Caco-2 (cell line): ENCODE results near the gene OR5B12. TPM values are rescaled to one million over a fixed set of nuclear protein-coding genes. Genes with fewer than 3 reads are reported as not detected.

ENCODE experiments used
- Bru-seq: library from RNA; stranded (reverse); fragments of 400-500 nt; gene quantifications from one replicate; lab custom pipeline; 2021; lab: Mats Ljungman, UMichigan
- BruChase-seq, 2 experiments: library from RNA; stranded (reverse); fragments of 400-500 nt; gene quantifications; one replicate each; lab custom pipeline; 2021; lab: Mats Ljungman, UMichigan
- BruUV-seq: library from RNA; stranded (reverse); fragments of 400-500 nt; replicated peaks from 2 replicates; lab custom pipeline; 2021; lab: Mats Ljungman, UMichigan
- CTCF ChIA-PET: fragments of 300-600 bp; sonication (Branson Sonifier 250); formaldehyde crosslinking; loops from one replicate; lab custom pipeline; 2022; ENCODE audit warnings: antibody characterized with exemption; lab: Charles Lee
- POLR2A ChIA-PET: fragments of 300-600 bp; sonication (Branson Sonifier 250); formaldehyde crosslinking; loops from one replicate; lab custom pipeline; 2022; ENCODE audit warnings: antibody characterized with exemption; lab: Charles Lee
- DNase-seq, 2 experiments: peaks; one replicate each; pipeline versions ENCODE4 v3.0.0 to v3.0.0-alpha.2; 2020 to 2022
- H3K27me3 ChIP-seq: replicated peaks from 2 replicates; pipeline ENCODE4 v1.6.0; 2011; ENCODE audit warnings: low read length; ENCODE audit not compliant: control insufficient read depth, insufficient read depth
- H3K36me3 ChIP-seq: 2 replicates; pipeline ENCODE4 v1.5.1; 2011; ENCODE audit warnings: low read length; ENCODE audit not compliant: control insufficient read depth, insufficient read depth
- H3K4me1 ChIP-seq: fragments of 250-450 bp; sonication (Bioruptor Pico); 2 replicates; pipeline ENCODE4 v1.5.1; 2020; ENCODE audit warnings: mild to moderate bottlenecking
- H3K4me3 ChIP-seq: 2 replicates; pipeline ENCODE4 v1.5.1; 2011; ENCODE audit warnings: low read depth, mild to moderate bottlenecking, control low read depth, low read length
- H3K9me3 ChIP-seq: fragments of 250-450 bp; sonication (Bioruptor Pico); 2 replicates; pipeline ENCODE4 v1.5.1; 2020; ENCODE audit warnings: mild to moderate bottlenecking, moderate library complexity
- H3K27ac Mint-ChIP-seq: one replicate; pipeline ENCODE4 v1.8.0; 2022; ENCODE audit warnings: mixed read lengths; ENCODE audit not compliant: unreplicated experiment
- H3K27me3 Mint-ChIP-seq: one replicate; pipeline ENCODE4 v1.8.0; 2022; ENCODE audit warnings: mixed read lengths; ENCODE audit not compliant: insufficient read depth, unreplicated experiment
- H3K36me3 Mint-ChIP-seq: one replicate; pipeline ENCODE4 v1.8.0; 2022; ENCODE audit warnings: mild to moderate bottlenecking, mixed read lengths; ENCODE audit not compliant: insufficient read depth, unreplicated experiment
- H3K4me1 Mint-ChIP-seq: one replicate; pipeline ENCODE4 v1.8.0; 2022; ENCODE audit warnings: low read depth, mixed read lengths; ENCODE audit not compliant: unreplicated experiment
- H3K4me3 Mint-ChIP-seq: one replicate; pipeline ENCODE4 v1.8.0; 2022; ENCODE audit warnings: mild to moderate bottlenecking, moderate library complexity, mixed read lengths; ENCODE audit not compliant: unreplicated experiment
- H3K9me3 Mint-ChIP-seq: one replicate; pipeline ENCODE4 v1.8.0; 2022; ENCODE audit warnings: mixed read lengths; ENCODE audit not compliant: unreplicated experiment
- CTCF ChIP-seq, 2 experiments: fragments of 200-600 bp in 1 of 2; IDR thresholded peaks; 1 replicate in 1 of 2; 2 replicates in 1 of 2; pipeline versions ENCODE4 v1.5.1 to v1.8.0; 2011 to 2022; ENCODE audit warnings: antibody characterized with exemption in 1 of 2, control low read depth in 1 of 2, inconsistent platforms in 1 of 2, low read depth in 1 of 2, low read length in 1 of 2, mild to moderate bottlenecking in 1 of 2, moderate library complexity in 1 of 2; ENCODE audit not compliant: insufficient read depth in 1 of 2, severe bottlenecking in 1 of 2, unreplicated experiment in 1 of 2
- intact Hi-C: fragments of 100-400 bp; cut with micrococcal nuclease; formaldehyde crosslinking; loops from one replicate; pipeline ENCODE4 v1.10.0; 2022; ENCODE audit not compliant: unreplicated experiment
- long read RNA-seq: library from polyadenylated mRNA; stranded (forward); transcript quantifications from one replicate; pipeline ENCODE4 v2.0.0, GENCODE V29; 2022
- total RNA-seq: library from RNA; stranded (reverse); gene quantifications from 2 replicates; pipeline ENCODE4 v1.2.3, GENCODE V29; 2022

The OR5B12 gene
- total RNA-seq (not detected in 2 replicates), Bru-seq, nascent RNA (not detected), BruChase-seq, experiment 1, labeled RNA remaining after a 2-hour chase (percentile 14 among the genes with signal in this experiment), BruChase-seq, experiment 2, labeled RNA remaining after a 6-hour chase (not detected)
- long read RNA-seq, result 0 reads

DNA sequence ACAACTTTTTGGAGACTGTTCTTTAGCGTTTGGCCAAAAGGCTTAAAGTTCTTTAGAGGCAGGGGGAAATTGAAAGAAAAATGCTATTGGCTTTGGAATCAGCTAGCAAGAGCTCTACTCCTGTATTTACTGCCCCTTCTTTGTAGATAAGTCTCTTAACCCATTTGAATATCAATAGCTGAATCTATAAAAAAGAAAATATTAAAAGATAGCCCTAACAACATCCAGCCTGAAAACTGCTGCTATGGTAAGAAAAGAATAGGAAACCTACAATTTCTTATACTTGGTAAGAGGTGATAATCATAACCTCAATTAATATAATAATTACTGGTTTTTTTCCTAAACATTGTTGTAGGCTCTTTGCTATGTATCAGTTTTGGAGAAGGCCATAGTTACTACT, at the start of gene OR5B12:
Gene OR5B12, minus strand, starts transcription at position 101 of the 400 bp plus-strand sequence. CDS start 2,085 bp downstream, outside the sequence.
- H3K36me3 Mint-ChIP-seq, result no peaks in the 10 kb centered on the region
- ChIA-PET CTCF (no interaction called here), POLR2A (no interaction called here)
- intact Hi-C loops, result no loop called here
- no peak within 1 kb of the TSS for H3K27ac Mint-ChIP-seq
- no TSS peak for BruUV-seq
- no peaks in the 10 kb centered on the region for H3K4me1 ChIP-seq
- no peak within 1 kb of the TSS for H3K4me3 ChIP-seq
- peaks cover 2% of the 10 kb centered on the region for H3K27me3 Mint-ChIP-seq
- peaks cover 10% of the 10 kb centered on the region for H3K9me3 Mint-ChIP-seq
- TF ChIP-seq CTCF (IDR thresholded peaks at IDR 0.05; ENCODE audit: insufficient read depth in 1 of 2, low read depth in 1 of 2, low read length in 1 of 2, severe bottlenecking in 1 of 2, unreplicated experiment in 1 of 2), result no peak
- no peaks in the 10 kb centered on the region for H3K9me3 ChIP-seq
- DNase-seq, result no peak
- no peaks in the 10 kb centered on the region; the same call in 1 of the 2 replicates for H3K27me3 ChIP-seq
- H3K4me1 Mint-ChIP-seq, result no peaks in the 10 kb centered on the region
- no peak within 1 kb of the TSS for H3K4me3 Mint-ChIP-seq
- no peaks in the 10 kb centered on the region for H3K36me3 ChIP-seq

- H3K9me3 ChIP-seq, result no peaks in the 10 kb centered on the region
- no peak for DNase-seq
- no peaks in the 10 kb centered on the region for H3K4me1 ChIP-seq
- POLR2A ChIA-PET, result no interaction called here
- no peak overlapping the region for H3K4me3 Mint-ChIP-seq
- no peak for TF ChIP-seq CTCF (IDR thresholded peaks at IDR 0.05; ENCODE audit: insufficient read depth in 1 of 2, low read depth in 1 of 2, low read length in 1 of 2, severe bottlenecking in 1 of 2, unreplicated experiment in 1 of 2)
- no peak overlapping the region for H3K4me3 ChIP-seq
- no peaks in the 10 kb centered on the region for H3K9me3 Mint-ChIP-seq
- intact Hi-C loops, result no loop called here
- BruUV-seq, result no TSS peak
- CTCF ChIA-PET, result no interaction called here
- no peaks in the 10 kb centered on the region for H3K4me1 Mint-ChIP-seq
- no peaks in the 10 kb centered on the region for H3K36me3 Mint-ChIP-seq
- H3K27me3 Mint-ChIP-seq, result peaks cover 5% of the 10 kb centered on the region
- no peaks in the 10 kb centered on the region for H3K27me3 ChIP-seq
- no peaks in the 10 kb centered on the region for H3K36me3 ChIP-seq
- no peak overlapping the region for H3K27ac Mint-ChIP-seq
These were observed 48.8 kb upstream of the OR5B12 start for GRCh38 chr11:58490827-58491226.

DNA sequence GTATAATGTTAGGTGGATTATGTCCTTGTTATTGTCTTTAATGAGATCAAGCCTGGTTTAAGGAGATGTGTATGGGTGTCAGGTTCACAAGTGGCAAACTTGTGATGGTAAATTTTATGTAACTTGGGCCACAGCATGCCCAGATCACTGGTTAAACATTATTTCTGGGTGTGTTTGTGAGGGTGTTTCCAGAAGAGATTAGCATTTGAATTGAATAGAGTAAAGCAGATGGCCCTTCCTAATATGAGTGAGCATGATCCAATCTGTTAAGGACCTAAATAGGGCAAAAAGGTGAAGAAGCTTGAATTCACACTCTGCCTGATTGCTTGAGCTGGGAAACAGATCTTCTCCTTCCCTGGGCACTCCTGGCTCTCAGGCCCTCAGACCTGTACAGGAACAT, 45.1 kb upstream of the OR5B12 start:
- no peaks in the 10 kb centered on the region for H3K36me3 ChIP-seq
- Mint-ChIP-seq H3K4me3 (no peak overlapping the region), H3K9me3 (no peaks in the 10 kb centered on the region), H3K27ac (no peak overlapping the region), H3K4me1 (no peaks in the 10 kb centered on the region), H3K27me3 (peaks cover 11% of the 10 kb centered on the region), H3K36me3 (no peaks in the 10 kb centered on the region)
- intact Hi-C loops, result no loop called here
- no peaks in the 10 kb centered on the region for H3K4me1 ChIP-seq
- no peak overlapping the region for H3K4me3 ChIP-seq
- ChIA-PET POLR2A (no interaction called here), CTCF (no interaction called here)
- no peaks in the 10 kb centered on the region for H3K9me3 ChIP-seq
- no peak for TF ChIP-seq CTCF (IDR thresholded peaks at IDR 0.05; ENCODE audit: insufficient read depth in 1 of 2, low read depth in 1 of 2, low read length in 1 of 2, severe bottlenecking in 1 of 2, unreplicated experiment in 1 of 2)
- BruUV-seq, result no TSS peak
- DNase-seq, result no peak
- H3K27me3 ChIP-seq, result no peaks in the 10 kb centered on the region
